ENCODE data around the gene YEATS2.

GRCh38 chr3:183766107-183766506 is 68.5 kb downstream of the YEATS2 start:
- TF ChIP-seq FOS (IDR thresholded peaks at IDR 0.05; ENCODE audit: low read depth, low read length) (no peak), MXI1 (IDR thresholded peaks at IDR 0.05; ENCODE audit: borderline replicate concordance, low read depth, low read length) (no peak), CTCF (conservative IDR thresholded peaks at IDR 0.05; ENCODE audit: low read depth, low read length) (no peak), POLR2A (IDR thresholded peaks at IDR 0.05; ENCODE audit: low read depth, low read length) (no peak), MAFK (IDR thresholded peaks at IDR 0.05; ENCODE audit: low read depth, low read length) (no peak), SMC3 (IDR thresholded peaks at IDR 0.05; ENCODE audit: low read depth, low read length) (no peak), BHLHE40 (IDR thresholded peaks at IDR 0.05; ENCODE audit: low read depth, low read length) (no peak), MAZ (IDR thresholded peaks at IDR 0.05; ENCODE audit: borderline replicate concordance, low read depth, low read length) (no peak), RAD21 (IDR thresholded peaks at IDR 0.05; ENCODE audit: low read length) (no peak), ELK1 (IDR thresholded peaks at IDR 0.05; ENCODE audit: borderline replicate concordance, low read depth, low read length) (no peak), CEBPB (IDR thresholded peaks at IDR 0.05; ENCODE audit: low read depth, low read length) (no peak)

Data from IMR-90 (cell line).